GM18517 (cell line): ENCODE data around the gene ZNF423.

Source experiments
- ATAC-seq: cut with Tn5 transposase; IDR thresholded peaks from one replicate; pipeline ENCODE4 v1.9.1; 2021; ENCODE audit warnings: mild to moderate bottlenecking, moderate library complexity; ENCODE audit not compliant: unreplicated experiment

The ZNF423 gene

DNA sequence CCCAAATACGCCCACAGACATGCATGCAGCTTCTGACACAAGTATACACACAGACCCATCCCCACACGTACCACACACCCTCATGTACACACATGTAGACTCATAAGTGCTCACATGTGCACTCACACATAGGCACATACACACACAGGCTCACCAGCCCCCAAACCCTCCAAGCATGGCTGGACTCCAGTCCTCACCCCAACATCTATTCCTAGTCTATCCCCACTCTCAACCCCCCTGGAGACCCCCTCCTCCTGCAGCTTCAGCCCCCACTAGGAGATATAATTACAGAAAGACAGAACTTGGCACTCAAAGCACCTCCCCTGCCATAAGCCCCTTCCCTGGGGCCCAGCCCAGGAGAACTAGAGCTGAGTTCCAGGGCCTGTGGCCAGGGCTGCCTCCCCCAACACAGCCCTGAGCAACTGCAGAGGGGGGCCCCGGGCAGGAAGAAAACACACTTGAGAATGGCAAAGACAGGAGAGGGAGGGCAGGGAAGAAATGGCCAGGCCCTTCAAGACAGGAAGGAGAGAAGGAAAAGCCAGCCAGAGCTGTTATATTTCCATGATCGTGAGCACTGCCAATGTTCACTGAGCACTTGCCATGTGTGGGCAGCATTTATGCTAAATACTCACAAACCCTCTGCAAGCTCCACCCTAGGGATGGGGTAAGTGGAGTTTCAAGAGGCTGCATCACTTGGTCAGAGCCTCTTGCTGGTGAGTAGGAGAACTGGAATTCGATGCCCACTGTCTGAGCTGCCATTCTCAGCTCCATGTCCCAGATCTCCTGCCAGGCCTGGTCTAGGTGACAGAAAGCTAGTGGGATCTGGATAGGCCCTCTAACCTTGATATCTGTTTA, 224.5 kb downstream of the ZNF423 start:
- no peak for ATAC-seq

DNA sequence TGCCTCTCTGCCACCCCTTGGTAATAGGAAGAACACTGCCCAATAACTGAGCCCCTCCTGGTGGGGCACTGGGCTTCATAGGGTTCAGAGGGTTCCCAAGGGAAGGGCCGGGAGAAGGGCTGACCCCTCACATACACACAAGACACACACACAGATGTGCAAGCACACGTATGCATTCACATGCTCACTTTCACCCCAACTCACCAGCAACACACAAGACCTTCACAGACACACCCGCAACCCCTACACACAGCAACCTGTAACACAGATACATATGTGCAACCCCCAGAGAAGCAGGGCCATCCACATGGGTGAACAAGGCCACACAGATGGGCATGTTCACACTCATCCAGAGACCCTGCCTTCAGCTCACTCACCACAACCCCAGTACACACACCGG, 225.1 kb downstream of the ZNF423 start:
- ATAC-seq = no peak

DNA sequence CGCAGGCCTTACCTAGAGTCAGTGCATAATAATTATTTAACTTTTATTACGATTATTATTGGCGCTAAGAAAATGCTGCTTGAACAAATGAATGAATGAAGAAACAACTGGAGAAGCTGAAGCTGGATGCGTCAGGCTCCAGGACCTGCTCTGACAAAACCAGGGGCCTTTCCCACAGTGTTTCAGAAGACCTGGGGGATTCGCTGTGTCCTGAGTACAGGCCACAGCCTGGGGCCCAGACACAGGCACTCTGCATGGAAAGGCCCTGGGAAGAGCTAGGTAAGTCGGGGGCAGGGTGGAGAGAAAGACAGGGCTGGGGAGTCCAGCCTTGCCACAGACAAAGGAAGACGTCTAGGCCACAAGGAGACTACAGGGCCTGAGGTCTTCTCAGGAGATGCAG, 226.1 kb downstream of the ZNF423 start:
- ATAC-seq = no peak

DNA sequence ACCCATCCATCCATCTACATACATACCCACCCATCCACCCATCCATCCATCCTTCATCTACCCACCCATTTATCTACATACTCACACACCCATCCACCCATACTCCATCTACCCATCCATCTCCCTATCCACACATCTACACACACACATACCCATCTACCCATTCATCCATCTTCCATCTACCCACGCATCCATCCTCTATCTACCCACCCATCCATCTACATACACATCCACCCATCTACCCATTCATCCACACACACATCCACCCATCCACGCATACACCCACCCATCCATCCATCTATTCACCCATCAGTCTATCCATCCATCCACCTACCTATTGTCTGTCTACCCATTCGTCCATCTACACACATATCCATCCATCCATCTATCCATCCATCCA, 227.8 kb downstream of the ZNF423 start:
- no peak for ATAC-seq

DNA sequence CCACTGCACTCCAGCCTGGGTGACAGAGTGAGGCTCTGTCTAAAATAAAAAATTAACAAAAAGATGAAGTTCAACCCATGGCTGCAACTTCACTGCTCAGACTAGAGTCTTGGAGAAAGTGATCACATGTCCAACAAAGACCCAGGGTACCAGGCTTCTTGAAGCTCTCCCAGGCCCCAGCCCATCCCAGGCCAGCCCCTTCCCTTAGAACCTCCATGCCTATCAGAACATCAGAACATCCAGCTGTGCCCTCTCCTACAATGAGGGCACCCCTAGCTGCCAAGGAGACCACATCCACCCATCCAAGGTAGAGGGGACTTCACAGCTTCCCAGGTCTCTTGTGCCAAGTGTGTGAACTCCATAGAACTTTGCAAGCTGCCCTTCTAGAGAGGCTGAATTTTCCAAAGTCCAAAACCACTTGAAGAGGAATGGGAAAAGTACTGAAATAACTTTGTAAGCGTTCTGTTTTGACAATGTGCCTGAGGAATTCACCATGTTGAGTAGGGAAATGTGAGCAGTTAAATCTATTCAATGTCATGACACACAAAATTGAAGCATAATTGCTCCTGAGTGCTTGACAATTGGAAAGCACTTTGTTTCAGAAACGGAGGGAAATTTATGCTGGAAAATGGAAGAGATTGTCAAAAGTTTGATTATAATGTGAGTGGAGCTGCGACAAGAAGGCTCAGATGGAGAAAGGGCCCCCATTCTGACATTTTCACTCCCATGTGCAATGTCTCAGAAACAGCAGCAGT, 230.4 kb downstream of the ZNF423 start:
- no peak for ATAC-seq

DNA sequence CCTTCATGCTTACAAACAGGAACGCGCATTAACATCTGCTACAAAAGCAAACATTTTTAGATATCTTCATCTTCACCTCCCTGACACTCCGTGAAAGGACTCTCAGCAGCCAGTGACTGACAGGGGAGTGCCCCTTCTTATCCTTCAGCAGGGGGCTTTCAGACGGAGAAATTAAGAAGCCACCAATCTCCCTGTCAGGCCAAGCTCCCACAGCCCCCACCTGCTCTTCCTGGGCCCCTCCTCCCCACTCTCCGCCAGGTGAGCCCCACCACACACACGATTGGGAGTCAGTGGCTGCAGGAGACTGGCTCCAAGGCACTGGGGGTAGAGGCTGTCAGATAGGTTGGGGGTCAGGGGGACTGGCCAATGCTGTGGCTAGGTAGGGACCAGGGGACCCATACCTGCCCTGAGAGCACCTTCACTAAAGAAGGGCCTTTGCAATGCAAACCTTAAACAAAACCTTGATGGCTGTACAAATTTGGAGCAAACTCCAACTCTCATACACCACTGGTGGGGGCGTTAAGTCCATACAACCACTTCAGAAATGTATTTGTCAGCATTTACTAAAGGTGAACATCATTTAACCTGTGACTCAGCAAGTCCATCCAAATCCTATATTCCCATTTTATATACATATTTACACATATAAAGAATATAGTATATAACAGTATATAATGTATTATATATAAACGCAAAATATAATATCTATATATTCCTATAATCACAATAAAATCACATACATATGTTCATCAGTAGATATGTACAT, 232.2 kb downstream of the ZNF423 start:
- ATAC-seq = no peak

DNA sequence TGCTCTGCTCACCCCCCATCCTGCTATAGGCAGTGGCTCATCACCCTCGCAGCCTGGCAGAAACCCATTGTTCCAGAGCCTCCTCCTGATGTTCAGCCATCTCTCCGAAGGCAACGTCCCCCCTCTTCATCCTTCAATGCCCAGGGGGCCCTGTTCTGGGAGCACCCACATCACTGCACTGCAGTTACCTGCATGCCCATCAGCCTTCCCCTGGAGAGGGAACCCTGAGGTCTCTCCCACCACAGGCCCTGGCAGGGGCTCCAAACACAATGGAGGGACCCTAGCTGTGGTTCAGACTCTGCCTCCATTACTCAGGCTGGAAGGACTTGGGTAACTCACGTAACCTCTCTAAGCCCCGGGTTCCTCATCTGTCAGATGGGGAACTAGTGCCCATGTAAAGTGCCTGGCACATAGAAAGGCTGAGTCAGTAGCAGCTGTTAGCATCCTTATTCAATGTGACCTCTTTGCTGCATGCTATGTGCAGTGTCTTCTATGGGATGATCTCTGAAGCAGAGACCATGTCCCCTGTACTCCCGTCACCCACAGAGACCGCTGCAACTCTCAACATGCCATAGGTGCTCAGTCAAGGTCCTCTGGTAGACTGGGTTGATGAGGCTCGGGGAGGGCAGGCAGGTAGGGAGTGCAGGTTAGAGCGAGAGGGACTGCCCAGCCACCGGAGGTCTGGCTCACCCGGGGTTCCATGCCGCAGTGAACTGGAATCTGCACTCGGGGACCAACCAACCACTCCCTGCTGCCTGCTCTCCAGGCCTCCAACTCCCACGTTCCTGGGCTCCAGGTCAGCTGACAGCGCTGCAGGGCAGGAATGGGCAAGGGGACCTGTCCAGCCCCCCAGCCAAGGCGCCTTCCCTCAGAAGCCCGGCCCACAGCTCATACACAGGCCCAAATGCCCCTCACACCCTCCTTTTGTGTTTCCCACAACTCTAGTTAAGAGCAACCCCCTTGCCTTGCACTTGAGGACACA, 233.2 kb downstream of the ZNF423 start:
- no peak for ATAC-seq

DNA sequence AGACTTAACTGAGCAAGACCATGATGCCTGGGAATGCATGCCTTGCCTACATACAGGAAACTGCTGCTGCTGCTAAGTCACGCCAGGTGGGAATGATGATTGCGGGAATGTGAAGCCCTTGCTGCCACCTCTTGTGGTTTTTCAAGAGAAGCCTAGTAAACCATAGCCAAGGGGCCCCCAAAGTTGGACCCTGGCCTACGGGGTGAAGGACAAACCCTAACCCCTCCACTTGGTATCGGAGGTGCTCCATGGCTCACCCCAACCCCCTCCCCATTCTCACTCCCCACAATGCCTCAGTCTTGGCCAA, 233.9 kb downstream of the ZNF423 start:
- no peak for ATAC-seq

DNA sequence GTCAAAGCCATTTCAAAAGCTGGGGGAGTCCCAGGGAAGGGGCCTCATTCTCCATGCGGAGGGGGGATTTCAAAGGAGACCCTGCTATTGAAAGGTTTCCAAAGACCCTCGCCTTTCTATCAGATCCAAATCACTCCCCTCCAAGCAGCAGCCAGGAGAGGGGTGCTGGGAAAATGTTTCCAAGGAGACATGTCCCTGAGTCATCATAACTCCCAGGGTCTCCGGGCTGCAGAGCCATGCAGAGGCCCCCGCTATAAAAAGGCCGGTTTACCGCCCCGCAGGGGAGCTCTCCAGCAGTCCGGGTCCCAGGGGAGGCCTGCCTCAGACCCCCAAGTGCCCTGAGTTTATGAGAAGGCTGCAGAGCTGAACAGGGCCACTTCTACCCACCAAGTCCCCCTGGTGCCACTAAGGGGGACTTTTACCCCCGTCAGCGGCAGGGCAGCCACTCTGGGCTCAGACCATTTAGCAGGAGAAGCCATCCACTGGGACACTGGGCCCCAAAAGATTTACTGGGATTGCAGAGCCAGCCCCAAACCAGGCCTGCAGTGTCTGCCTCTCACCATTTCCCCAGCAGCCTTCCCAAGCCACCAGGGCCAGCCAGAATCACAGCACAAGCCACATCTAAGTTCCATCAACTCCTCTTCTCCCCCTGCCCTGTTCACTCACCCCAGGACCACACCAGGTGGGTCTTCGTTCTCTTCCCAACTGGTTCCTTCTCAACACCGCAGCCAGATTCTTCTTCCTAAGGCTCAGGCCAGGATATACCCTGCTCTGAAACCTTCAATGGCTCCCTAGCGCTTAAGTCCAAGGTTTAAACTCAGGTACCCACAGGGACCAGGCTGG, 234.4 kb downstream of the ZNF423 start:
- no peak for ATAC-seq

DNA sequence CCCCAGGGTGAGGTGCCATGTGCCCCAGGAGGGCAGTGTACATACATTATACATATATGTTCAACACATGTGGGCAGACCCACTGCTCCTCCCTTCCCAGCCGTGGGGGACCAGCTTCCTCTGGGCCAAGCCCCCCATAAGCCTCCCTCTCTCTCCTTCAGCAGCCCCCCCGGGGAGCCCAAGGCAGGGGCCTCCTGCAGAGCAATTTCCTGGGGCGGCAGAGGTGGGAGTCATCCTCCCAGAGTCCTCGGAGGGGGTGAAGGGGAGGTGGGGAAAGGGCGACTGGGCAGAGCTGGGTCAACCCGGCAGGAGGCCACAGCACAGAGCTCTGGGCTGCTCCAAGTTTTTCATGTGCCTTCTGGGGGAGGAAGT, 235.1 kb downstream of the ZNF423 start:
- ATAC-seq = no peak

DNA sequence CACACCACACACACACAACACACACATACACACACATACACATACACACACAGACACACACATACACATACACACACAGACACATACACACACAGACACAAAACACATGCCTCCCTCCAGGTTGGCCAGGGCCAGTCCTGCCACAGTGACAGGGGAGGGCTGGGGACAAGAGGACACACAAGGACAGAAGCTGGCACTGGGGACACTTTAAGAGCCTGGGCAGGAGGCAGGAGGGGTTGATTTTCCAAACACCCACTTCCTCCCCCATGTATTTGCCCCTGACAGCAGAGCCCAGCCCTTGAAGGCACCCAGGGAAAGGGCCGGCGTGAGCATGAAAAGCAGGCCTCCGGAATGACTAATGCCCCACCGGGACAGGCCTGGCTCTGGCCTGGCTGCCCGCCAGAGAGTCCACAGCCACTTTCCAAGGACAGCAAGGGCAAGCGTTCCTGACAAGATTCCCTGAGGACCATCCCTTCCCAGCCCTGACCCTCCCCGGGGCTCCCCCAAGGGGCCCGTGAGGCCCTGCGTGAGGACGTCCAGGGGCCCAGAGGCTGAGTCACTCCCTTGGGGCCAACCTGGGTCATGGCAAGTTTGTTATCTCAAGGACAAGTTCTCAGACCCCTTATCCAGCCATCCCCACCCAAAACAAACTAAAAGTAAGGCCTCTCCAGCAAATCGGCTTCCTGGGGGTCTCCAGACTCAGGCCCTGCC, 235.6 kb downstream of the ZNF423 start:
- no peak for ATAC-seq

DNA sequence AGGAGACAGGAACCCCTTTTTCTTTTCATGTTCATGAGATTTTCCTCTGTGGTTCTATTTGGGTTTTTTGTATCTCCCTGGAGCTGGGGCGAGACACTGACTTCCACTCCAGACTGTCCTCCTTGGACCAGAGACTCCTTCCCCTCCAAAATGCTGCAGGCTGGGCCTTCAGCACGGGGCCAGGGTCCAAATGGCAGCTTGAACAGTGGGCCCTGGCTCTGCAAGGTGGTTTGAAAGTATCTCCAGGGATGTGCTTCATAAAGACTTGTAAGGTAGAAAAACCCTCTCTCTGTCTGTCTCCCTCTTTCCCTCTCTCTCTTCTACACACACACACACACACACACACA, 236.1 kb downstream of the ZNF423 start:
- ATAC-seq = no peak

DNA sequence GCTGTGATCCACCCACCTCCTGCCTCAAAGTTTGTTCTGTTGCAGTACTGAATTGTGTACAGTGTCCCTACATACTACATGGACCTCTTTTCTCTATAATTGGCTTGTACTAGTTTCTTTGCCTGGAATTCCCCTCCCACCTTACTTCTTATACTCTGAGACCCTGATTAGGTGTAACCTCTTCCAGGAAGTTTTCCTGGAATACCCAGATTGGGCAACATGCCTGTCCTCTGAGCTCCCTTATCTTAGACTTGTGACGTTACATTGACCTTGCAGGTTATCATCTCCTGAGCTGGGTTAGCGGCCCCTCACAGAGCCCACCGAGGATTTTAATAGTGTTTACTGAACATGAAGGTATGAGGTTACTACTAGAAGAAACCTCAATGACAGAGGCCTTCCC, 237.0 kb downstream of the ZNF423 start:
- no peak for ATAC-seq

DNA sequence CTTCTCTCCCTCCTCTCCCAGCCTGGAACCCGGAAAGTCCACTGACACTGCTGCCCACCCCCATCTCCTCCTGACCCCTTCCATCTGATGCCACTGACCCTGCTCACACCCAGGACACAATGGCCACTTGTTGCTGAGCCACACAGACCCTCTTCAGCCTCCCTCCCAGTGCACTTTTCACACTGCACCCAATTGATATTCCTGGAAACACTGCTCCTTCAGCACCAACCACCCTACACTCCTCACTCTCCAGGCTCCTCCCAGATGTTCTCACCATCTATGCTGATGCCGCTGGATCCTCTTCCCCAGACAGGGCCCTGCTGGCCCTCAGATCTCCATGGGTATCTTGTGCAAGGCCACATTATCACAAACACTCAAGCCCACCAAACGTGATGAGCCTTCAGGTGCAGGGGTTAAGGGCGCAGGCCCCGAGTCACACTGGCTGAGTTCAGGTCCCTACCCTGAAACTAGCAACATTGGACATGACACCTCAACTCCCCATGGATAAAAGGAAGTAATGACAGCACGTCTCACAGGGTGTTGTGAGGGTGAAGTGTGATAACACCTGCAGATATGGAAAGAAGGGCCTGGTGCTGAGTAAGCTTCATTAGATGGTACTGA, 238.1 kb downstream of the ZNF423 start:
- no peak for ATAC-seq

DNA sequence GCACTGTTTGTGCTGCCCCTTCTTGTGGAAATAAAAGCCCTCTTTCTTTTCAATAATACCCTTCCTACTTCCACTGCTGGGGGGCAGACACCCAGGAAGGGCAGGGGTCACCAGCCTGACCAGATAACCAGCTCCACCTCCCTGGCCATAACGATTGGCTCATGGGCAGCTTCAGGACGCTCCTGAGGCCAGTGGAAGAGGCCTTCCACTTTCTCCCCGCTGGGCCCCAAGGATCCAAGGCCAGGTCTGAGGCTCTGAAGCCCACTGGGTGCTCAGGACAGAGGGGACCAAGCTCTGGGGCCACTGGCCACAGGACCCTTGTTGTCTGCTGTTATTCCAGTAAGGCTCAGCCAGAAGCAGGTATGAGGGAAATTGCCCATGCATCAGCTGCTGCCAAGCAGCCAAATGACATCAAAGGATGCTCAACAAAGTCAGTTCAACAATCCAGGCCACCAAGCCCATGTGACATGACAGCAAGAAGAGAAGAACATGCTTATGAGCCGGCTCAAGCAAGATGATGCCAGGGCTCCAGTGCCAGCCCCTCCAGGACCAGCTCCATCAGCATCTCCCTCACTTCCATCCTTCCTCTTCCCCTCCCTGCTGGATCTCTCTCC, 238.8 kb downstream of the ZNF423 start:
- ATAC-seq = no peak

DNA sequence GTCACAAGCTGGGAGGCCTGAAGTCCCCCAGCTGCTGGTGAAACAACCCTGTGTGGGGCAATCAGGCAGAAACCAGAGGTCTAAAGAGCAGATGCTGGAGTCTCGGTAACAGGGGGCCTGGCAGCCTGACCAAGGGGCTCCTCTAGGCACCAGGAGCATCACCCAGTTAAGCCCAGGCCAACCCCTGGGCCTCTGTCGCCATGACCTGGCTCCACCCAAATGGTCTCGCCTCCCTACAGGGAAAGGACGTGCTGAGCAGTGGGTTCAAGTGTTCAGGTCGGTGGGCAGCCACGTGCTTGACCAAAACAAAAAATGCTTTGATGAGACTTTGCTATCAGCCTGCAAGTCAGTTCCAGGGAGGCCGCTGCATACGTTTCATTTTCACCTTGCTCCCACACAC, 240.3 kb downstream of the ZNF423 start:
- ATAC-seq = no peak

DNA sequence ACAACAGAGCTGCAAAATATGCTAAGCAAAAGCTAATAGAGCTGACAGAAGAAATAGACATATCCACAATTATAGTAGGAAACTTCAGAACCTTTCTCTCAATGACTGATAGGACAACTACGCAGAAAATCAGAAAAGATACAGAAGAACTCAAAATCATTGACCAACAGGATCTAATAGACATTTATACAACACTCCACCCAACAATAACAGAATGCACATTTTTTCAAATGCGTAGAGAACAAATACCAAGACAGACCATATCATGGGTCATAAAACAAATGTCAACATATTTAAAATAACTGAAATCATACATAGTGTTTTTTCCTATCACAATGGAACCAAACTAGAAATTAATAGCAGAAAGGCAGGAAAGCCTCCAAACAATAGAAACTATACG, 244.9 kb downstream of the ZNF423 start:
- ATAC-seq = no peak

DNA sequence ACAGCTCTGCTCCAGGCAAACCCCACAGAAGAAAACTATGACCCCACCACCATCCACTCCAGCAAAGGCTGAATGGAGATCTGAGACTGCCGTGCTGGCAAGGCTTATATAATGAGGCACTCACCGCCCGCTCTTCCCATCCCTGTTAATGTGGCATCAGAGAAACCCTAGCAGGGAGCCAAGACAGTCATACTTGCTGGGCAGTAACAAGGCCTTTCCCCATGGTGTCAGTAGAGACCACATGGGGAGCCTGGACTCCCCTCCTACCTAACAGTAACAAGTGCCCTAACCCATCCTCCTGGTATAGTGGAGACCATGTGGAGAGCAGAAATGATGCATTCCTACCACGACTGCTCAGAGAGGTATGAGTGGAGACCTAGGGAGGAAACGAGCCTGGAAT, 247.1 kb downstream of the ZNF423 start:
- no peak for ATAC-seq
